ENCODE results near the gene FBXO46. TPM values are rescaled to one million over a fixed set of nuclear protein-coding genes. Genes with fewer than 3 reads are reported as not detected.
A peak's percentile ranks its signal among the peaks of the same experiment; 100 is the strongest.

Gene FBXO46
- total and polyA plus RNA-seq, 4 donors, result 1.2 to 4.5 (median 3.6) TPM

GRCh38 chr19:45778010-45778661 is 47.4 kb upstream of the FBXO46 start (continued):
- no peak for TF ChIP-seq REST (IDR thresholded peaks at IDR 0.05)
- TF ChIP-seq ZBTB33 (IDR thresholded peaks at IDR 0.05), result no peak
- TF ChIP-seq EGR1 (IDR thresholded peaks at IDR 0.05; ENCODE audit: low read depth in 2 of 2), result no peak
- no peak for TF ChIP-seq YY1 (IDR thresholded peaks at IDR 0.05)
- TF ChIP-seq HNF4A (conservative IDR thresholded peaks at IDR 0.05), result no peak
- no peak for TF ChIP-seq SP1 (IDR thresholded peaks at IDR 0.05)
- TF ChIP-seq FOXA1 (IDR thresholded peaks at IDR 0.05), result no peak
- TF ChIP-seq ATF3 (IDR thresholded peaks at IDR 0.05), result no peak

GRCh38 chr19:45777395-45777961 is 46.8 kb upstream of the FBXO46 start:
- 97% methylated on average over 34 of the region's 34 CpGs for WGBS
- no peak for DNase-seq (ENCODE audit: low spot score)
- Histone ChIP-seq H3K9ac (ENCODE audit: low read depth in 1 of 2, low read length in 2 of 2) (no peak overlapping the region), H3K9me3 (ENCODE audit: control insufficient read depth in 4 of 4, low read length in 3 of 4) (no peaks in the 10 kb centered on the region), H3K4me3 (ENCODE audit: low read depth in 1 of 3, low read length in 3 of 3) (no peak overlapping the region), H3K27ac (ENCODE audit: low read depth in 1 of 2, low read length in 2 of 2) (no peak overlapping the region), H3K36me3 (ENCODE audit: control insufficient read depth in 4 of 4, insufficient read depth in 3 of 4, low read depth in 1 of 4, low read length in 3 of 4) (no peaks in the 10 kb centered on the region), H3K4me1 (ENCODE audit: control insufficient read depth in 4 of 4, insufficient read depth in 4 of 4, low read length in 3 of 4) (peaks cover 3 to 34% (median 14%) of the 10 kb centered on the region in 4 donors), H3K27me3 (ENCODE audit: control insufficient read depth in 4 of 4, insufficient read depth in 4 of 4, low read length in 3 of 4) (no peaks in the 10 kb centered on the region)
- TF ChIP-seq HNF4G (IDR thresholded peaks at IDR 0.05) (no peak), NR2F2 (IDR thresholded peaks at IDR 0.05) (no peak), FOXA2 (IDR thresholded peaks at IDR 0.05) (no peak), ATF3 (IDR thresholded peaks at IDR 0.05) (no peak)

- TF ChIP-seq FOXA1 (IDR thresholded peaks at IDR 0.05) (no peak), CTCF (IDR thresholded peaks at IDR 0.05; ENCODE audit: low read depth, low read length, missing input control) (peak; percentile 2), MAX (IDR thresholded peaks at IDR 0.05) (no peak)
- Histone ChIP-seq H3K9me3 (ENCODE audit: control insufficient read depth in 4 of 4, low read length in 3 of 4) (no peaks in the 10 kb centered on the region), H3K27ac (ENCODE audit: low read depth in 1 of 2, low read length in 2 of 2) (peak overlapping the region in 1 of 2 donors; percentile 32), H3K9ac (ENCODE audit: low read depth in 1 of 2, low read length in 2 of 2) (no peak overlapping the region), H3K27me3 (ENCODE audit: control insufficient read depth in 4 of 4, insufficient read depth in 4 of 4, low read length in 3 of 4) (no peaks in the 10 kb centered on the region), H3K4me3 (ENCODE audit: low read depth in 1 of 3, low read length in 3 of 3) (no peak overlapping the region), H3K4me1 (ENCODE audit: control insufficient read depth in 4 of 4, insufficient read depth in 4 of 4, low read length in 3 of 4) (peaks cover 6 to 48% (median 28%) of the 10 kb centered on the region in 4 donors), H3K36me3 (ENCODE audit: control insufficient read depth in 4 of 4, insufficient read depth in 3 of 4, low read depth in 1 of 4, low read length in 3 of 4) (no peaks in the 10 kb centered on the region)
- WGBS, result 80% methylated on average over 9 of the region's 9 CpGs
- peak; percentile 34 for DNase-seq (ENCODE audit: low spot score)
Measured at GRCh38 chr19:45774765-45775164, 44.1 kb upstream of the FBXO46 start.

Measured in liver (tissue), 9 donors.